HG03196 (cell line): ENCODE data around the gene TRAK1.

Source experiments
- ATAC-seq: cut with Tn5 transposase; IDR thresholded peaks from one replicate; pipeline ENCODE4 v1.9.1; 2021; ENCODE audit not compliant: unreplicated experiment

Gene TRAK1

GRCh38 chr3:42228796-42229195, 137.6 kb downstream of the TRAK1 start:
- ATAC-seq = no peak

- ATAC-seq = no peak
These were observed 138.2 kb downstream of the TRAK1 start for GRCh38 chr3:42229266-42229941.

GRCh38 chr3:42229942-42230688, 139.0 kb downstream of the TRAK1 start:
- ATAC-seq = no peak

GRCh38 chr3:42230860-42231259, 139.7 kb downstream of the TRAK1 start:
- no peak for ATAC-seq

- no peak for ATAC-seq
These were observed 144.4 kb downstream of the TRAK1 start for GRCh38 chr3:42235532-42235931.

- ATAC-seq = no peak
These were observed 145.5 kb downstream of the TRAK1 start for GRCh38 chr3:42236611-42237010.

GRCh38 chr3:42246091-42246490, 154.9 kb downstream of the TRAK1 start:
- ATAC-seq = no peak

GRCh38 chr3:42247576-42248027, 156.4 kb downstream of the TRAK1 start:
- ATAC-seq = no peak

- ATAC-seq = no peak
These were observed 159.6 kb downstream of the TRAK1 start for GRCh38 chr3:42250761-42251160.

- ATAC-seq = no peak
These were observed 163.4 kb downstream of the TRAK1 start for GRCh38 chr3:42254566-42254965.

- no peak for ATAC-seq
These were observed 165.1 kb downstream of the TRAK1 start for GRCh38 chr3:42256135-42256819.

- no peak for ATAC-seq
These were observed 165.8 kb downstream of the TRAK1 start for GRCh38 chr3:42257007-42257406.

GRCh38 chr3:42262525-42262924, 171.4 kb downstream of the TRAK1 start:
- no peak for ATAC-seq

GRCh38 chr3:42263354-42264346, 172.5 kb downstream of the TRAK1 start:
- no peak for ATAC-seq

- ATAC-seq = no peak
These were observed 173.4 kb downstream of the TRAK1 start for GRCh38 chr3:42264399-42265058.

- no peak for ATAC-seq
These were observed 174.2 kb downstream of the TRAK1 start for GRCh38 chr3:42265059-42265991.

- ATAC-seq = no peak
These were observed 174.9 kb downstream of the TRAK1 start, which contains the start of gene CCK for GRCh38 chr3:42266085-42266484. Gene CCK, minus strand, starts transcription at chr3:42266185. Its CDS starts 2,555 bp downstream, at chr3:42263630.

- ATAC-seq = no peak
These were observed 176.7 kb downstream of the TRAK1 start for GRCh38 chr3:42267878-42268277.

- ATAC-seq = no peak
These were observed 178.5 kb downstream of the TRAK1 start for GRCh38 chr3:42269647-42270046.
